Lower leg skin (tissue), 3 donors: ENCODE measurements around the gene CPSF6.

Experiments
- CTCF ChIP-seq, 3 donors: fragments of 450-650 bp; IDR thresholded peaks; one replicate each; pipeline ENCODE4 v1.5.1; 2016; ENCODE audit warnings: antibody characterized with exemption in 3 of 3, mild to moderate bottlenecking in 3 of 3, moderate library complexity in 2 of 3
- POLR2A ChIP-seq, 2 donors: fragments of 450-650 bp; IDR thresholded peaks; one replicate each; pipeline ENCODE4 v1.6.1; 2016 to 2017; ENCODE audit warnings: antibody characterized with exemption in 2 of 2, mild to moderate bottlenecking in 1 of 2, moderate library complexity in 1 of 2

- TF ChIP-seq CTCF (IDR thresholded peaks at IDR 0.05) (no peak), POLR2A (IDR thresholded peaks at IDR 0.05) (no peak)
Observed at GRCh38 chr12:69309461-69309860, 70.1 kb downstream of the CPSF6 start.
